ENCODE data around the gene CDKAL1. TPM values are rescaled to one million over a fixed set of nuclear protein-coding genes. Genes with fewer than 3 reads are reported as not detected.

Gene CDKAL1
- total and polyA plus RNA-seq, 4 donors, result 2.0 to 12.9 (median 6.7) TPM

DNA sequence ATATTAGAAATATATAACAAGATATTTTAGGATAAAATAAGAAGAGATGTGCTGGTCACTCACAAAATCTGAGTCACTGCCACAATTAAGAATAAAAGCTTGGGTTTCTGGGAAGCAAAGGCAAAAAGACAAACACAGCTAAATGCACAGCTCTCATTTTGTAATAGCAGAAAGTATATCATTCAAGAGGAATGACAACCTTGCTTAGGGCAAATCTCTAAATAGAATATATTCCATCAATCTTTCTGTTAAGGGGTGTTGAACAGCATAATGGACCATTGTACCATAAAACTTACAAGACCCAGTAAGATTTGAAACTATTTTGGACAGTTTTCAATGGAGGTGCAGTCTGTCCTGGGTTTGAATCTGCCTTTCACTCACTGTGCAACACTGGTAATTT lies 594.3 kb downstream of the CDKAL1 start (continued):
- TF ChIP-seq, protein P1, sequence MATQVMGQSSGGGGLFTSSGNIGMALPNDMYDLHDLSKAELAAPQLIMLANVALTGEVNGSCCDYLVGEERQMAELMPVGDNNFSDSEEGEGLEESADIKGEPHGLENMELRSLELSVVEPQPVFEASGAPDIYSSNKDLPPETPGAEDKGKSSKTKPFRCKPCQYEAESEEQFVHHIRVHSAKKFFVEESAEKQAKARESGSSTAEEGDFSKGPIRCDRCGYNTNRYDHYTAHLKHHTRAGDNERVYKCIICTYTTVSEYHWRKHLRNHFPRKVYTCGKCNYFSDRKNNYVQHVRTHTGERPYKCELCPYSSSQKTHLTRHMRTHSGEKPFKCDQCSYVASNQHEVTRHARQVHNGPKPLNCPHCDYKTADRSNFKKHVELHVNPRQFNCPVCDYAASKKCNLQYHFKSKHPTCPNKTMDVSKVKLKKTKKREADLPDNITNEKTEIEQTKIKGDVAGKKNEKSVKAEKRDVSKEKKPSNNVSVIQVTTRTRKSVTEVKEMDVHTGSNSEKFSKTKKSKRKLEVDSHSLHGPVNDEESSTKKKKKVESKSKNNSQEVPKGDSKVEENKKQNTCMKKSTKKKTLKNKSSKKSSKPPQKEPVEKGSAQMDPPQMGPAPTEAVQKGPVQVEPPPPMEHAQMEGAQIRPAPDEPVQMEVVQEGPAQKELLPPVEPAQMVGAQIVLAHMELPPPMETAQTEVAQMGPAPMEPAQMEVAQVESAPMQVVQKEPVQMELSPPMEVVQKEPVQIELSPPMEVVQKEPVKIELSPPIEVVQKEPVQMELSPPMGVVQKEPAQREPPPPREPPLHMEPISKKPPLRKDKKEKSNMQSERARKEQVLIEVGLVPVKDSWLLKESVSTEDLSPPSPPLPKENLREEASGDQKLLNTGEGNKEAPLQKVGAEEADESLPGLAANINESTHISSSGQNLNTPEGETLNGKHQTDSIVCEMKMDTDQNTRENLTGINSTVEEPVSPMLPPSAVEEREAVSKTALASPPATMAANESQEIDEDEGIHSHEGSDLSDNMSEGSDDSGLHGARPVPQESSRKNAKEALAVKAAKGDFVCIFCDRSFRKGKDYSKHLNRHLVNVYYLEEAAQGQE (IDR thresholded peaks at IDR 0.05), result no peak
- TF ChIP-seq FOXA1 (IDR thresholded peaks at IDR 0.05) (no peak), FOXA2 (IDR thresholded peaks at IDR 0.05) (no peak), SP1 (IDR thresholded peaks at IDR 0.05) (no peak), RXRA (IDR thresholded peaks at IDR 0.05) (no peak), YY1 (IDR thresholded peaks at IDR 0.05) (no peak), NR2F2 (IDR thresholded peaks at IDR 0.05) (no peak)
- TF ChIP-seq, protein P2, sequence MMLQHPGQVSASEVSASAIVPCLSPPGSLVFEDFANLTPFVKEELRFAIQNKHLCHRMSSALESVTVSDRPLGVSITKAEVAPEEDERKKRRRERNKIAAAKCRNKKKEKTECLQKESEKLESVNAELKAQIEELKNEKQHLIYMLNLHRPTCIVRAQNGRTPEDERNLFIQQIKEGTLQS (IDR thresholded peaks at IDR 0.05), result no peak

DNA sequence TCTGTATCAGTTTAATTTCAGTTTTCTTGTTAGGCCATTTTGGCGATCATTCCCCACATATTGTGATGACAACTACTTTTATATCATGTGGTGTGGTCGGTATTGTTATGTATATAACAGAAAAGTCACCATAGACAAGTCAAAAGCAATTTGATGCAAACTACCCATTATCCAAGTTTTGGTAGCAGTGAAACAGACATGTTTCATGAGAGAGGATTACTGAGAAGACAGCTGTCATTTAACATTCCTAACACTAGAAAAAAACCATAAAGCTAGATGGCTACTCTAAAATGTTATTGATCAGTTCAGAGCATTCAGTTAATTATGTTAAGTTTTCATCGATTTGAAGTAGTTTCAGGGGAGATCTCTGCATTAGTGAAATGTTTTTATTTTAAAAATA lies 597.1 kb downstream of the CDKAL1 start:
- Histone ChIP-seq H3K9me3 (ENCODE audit: control insufficient read depth in 4 of 4, low read length in 3 of 4) (no peaks in the 10 kb centered on the region), H3K27ac (ENCODE audit: low read depth in 1 of 2, low read length in 2 of 2) (no peak overlapping the region), H3K36me3 (ENCODE audit: control insufficient read depth in 4 of 4, insufficient read depth in 3 of 4, low read depth in 1 of 4, low read length in 3 of 4) (no peaks in the 10 kb centered on the region), H3K27me3 (ENCODE audit: control insufficient read depth in 4 of 4, insufficient read depth in 4 of 4, low read length in 3 of 4) (no peaks in the 10 kb centered on the region), H3K4me1 (ENCODE audit: control insufficient read depth in 4 of 4, insufficient read depth in 4 of 4, low read length in 3 of 4) (peaks cover 0 to 2% (median under 1%) of the 10 kb centered on the region in 4 donors), H3K4me3 (ENCODE audit: low read depth in 1 of 3, low read length in 3 of 3) (no peak overlapping the region), H3K9ac (ENCODE audit: low read depth in 1 of 2, low read length in 2 of 2) (no peak overlapping the region)
- no peak for TF ChIP-seq RAD21 (IDR thresholded peaks at IDR 0.05)
- TF ChIP-seq, protein P1 (IDR thresholded peaks at IDR 0.05), result no peak
- TF ChIP-seq HNF4G (IDR thresholded peaks at IDR 0.05), result no peak
- TF ChIP-seq EGR1 (IDR thresholded peaks at IDR 0.05; ENCODE audit: low read depth in 2 of 2), result no peak
- TF ChIP-seq GABPA (IDR thresholded peaks at IDR 0.05 in 1 of 2, conservative IDR thresholded peaks at IDR 0.05 in 1 of 2), result no peak
- no peak for TF ChIP-seq HNF4A (conservative IDR thresholded peaks at IDR 0.05)
- no peak for TF ChIP-seq RXRA (IDR thresholded peaks at IDR 0.05)
- DNase-seq (ENCODE audit: low spot score), result no peak
- WGBS, result 94% methylated on average over 3 of the region's 3 CpGs

DNA sequence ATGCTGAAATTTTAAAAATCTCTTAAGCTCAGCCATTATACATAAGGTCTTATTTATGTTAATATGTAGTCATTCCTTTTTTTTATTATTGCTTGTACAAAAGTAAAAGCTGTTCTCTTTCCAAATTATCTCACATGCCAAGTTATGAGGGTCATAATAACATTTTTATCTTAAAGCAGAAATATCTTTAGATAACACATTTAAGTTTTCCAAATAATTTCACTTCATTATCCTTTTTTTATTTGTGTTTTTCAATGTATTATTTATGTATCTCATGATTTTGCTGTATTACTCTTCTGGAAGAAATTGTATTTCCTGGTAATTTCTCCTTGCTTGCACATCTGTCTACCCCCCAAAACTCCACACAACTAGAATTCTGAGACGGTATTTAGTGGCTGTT lies 598.2 kb downstream of the CDKAL1 start:
- Histone ChIP-seq H3K9ac (ENCODE audit: low read depth in 1 of 2, low read length in 2 of 2) (no peak overlapping the region), H3K4me1 (ENCODE audit: control insufficient read depth in 4 of 4, insufficient read depth in 4 of 4, low read length in 3 of 4) (peaks cover 0 to 2% (median under 1%) of the 10 kb centered on the region in 4 donors), H3K36me3 (ENCODE audit: control insufficient read depth in 4 of 4, insufficient read depth in 3 of 4, low read depth in 1 of 4, low read length in 3 of 4) (no peaks in the 10 kb centered on the region), H3K27me3 (ENCODE audit: control insufficient read depth in 4 of 4, insufficient read depth in 4 of 4, low read length in 3 of 4) (no peaks in the 10 kb centered on the region), H3K9me3 (ENCODE audit: control insufficient read depth in 4 of 4, low read length in 3 of 4) (no peaks in the 10 kb centered on the region), H3K4me3 (ENCODE audit: low read depth in 1 of 3, low read length in 3 of 3) (no peak overlapping the region), H3K27ac (ENCODE audit: low read depth in 1 of 2, low read length in 2 of 2) (no peak overlapping the region)
- 71% methylated on average over 1 of the region's 1 CpG for WGBS
- DNase-seq (ENCODE audit: low spot score), result no peak
- TF ChIP-seq, protein P1 (IDR thresholded peaks at IDR 0.05), result no peak
- TF ChIP-seq, protein P3, sequence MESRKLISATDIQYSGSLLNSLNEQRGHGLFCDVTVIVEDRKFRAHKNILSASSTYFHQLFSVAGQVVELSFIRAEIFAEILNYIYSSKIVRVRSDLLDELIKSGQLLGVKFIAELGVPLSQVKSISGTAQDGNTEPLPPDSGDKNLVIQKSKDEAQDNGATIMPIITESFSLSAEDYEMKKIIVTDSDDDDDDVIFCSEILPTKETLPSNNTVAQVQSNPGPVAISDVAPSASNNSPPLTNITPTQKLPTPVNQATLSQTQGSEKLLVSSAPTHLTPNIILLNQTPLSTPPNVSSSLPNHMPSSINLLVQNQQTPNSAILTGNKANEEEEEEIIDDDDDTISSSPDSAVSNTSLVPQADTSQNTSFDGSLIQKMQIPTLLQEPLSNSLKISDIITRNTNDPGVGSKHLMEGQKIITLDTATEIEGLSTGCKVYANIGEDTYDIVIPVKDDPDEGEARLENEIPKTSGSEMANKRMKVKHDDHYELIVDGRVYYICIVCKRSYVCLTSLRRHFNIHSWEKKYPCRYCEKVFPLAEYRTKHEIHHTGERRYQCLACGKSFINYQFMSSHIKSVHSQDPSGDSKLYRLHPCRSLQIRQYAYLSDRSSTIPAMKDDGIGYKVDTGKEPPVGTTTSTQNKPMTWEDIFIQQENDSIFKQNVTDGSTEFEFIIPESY (IDR thresholded peaks at IDR 0.05), result no peak
- TF ChIP-seq, protein P2 (IDR thresholded peaks at IDR 0.05), result no peak

Data from liver (tissue), 9 donors.